Trophoblast cell (in vitro differentiated cells and primary cell): Measurements from ENCODE around the gene SLC17A8.

Experiments
- DNase-seq, 2 donors: peaks; one replicate each; pipeline ENCODE4 v3.0.0-alpha.2; 2016
- H2AFZ ChIP-seq: 2 replicates; pipeline ENCODE4 v1.6.1; 2013; ENCODE audit warnings: low read length, moderate library complexity, mild to moderate bottlenecking; ENCODE audit not compliant: insufficient read depth, poor library complexity
- H2AK5ac ChIP-seq: 2 replicates; pipeline ENCODE4 v1.6.1; 2013; ENCODE audit warnings: mild to moderate bottlenecking, low read length
- H2BK120ac ChIP-seq: 2 replicates; pipeline ENCODE4 v1.6.1; 2013; ENCODE audit warnings: low read length, mild to moderate bottlenecking, moderate library complexity; ENCODE audit not compliant: insufficient read depth, poor library complexity
- H2BK12ac ChIP-seq: 2 replicates; pipeline ENCODE4 v1.6.1; 2013; ENCODE audit warnings: mild to moderate bottlenecking, low read length, moderate library complexity
- H2BK5ac ChIP-seq: 2 replicates; pipeline ENCODE4 v1.6.1; 2013; ENCODE audit warnings: low read length, low read depth, moderate library complexity, mild to moderate bottlenecking; ENCODE audit not compliant: poor library complexity
- H3K14ac ChIP-seq: 2 replicates; pipeline ENCODE4 v1.6.1; 2013; ENCODE audit warnings: mild to moderate bottlenecking, low read length
- H3K18ac ChIP-seq: 2 replicates; pipeline ENCODE4 v1.6.1; 2013; ENCODE audit warnings: mild to moderate bottlenecking, low read length
- H3K23ac ChIP-seq: 2 replicates; pipeline ENCODE4 v1.6.1; 2013; ENCODE audit warnings: low read length
- H3K27ac ChIP-seq: 2 replicates; pipeline ENCODE4 v1.5.1; 2013; ENCODE audit warnings: low read depth, mild to moderate bottlenecking, inconsistent platforms, low read length, moderate library complexity
- H3K27me3 ChIP-seq: 2 replicates; pipeline ENCODE4 v1.6.1; 2013; ENCODE audit warnings: inconsistent platforms, mild to moderate bottlenecking, low read length, moderate library complexity; ENCODE audit not compliant: insufficient read depth
- H3K36me3 ChIP-seq, 2 experiments: 1 replicate in 1 of 2; 2 replicates in 1 of 2; pipeline ENCODE4 v1.6.1; 2013; ENCODE audit warnings: low read length in 2 of 2, mild to moderate bottlenecking in 2 of 2, moderate library complexity in 1 of 2; ENCODE audit not compliant: insufficient read depth in 2 of 2, control insufficient read depth in 1 of 2
- H3K4ac ChIP-seq: 2 replicates; pipeline ENCODE4 v1.6.1; 2013; ENCODE audit warnings: low read depth, mild to moderate bottlenecking, low read length, moderate library complexity
- H3K4me1 ChIP-seq, 2 experiments: 1 replicate in 1 of 2; 2 replicates in 1 of 2; pipeline ENCODE4 v1.6.1; 2013; ENCODE audit warnings: low read length in 2 of 2, mild to moderate bottlenecking in 2 of 2, moderate library complexity in 1 of 2; ENCODE audit not compliant: insufficient read depth in 2 of 2, control insufficient read depth in 1 of 2
- H3K4me2 ChIP-seq: 2 replicates; pipeline ENCODE4 v1.6.1; 2013; ENCODE audit warnings: inconsistent platforms, mild to moderate bottlenecking, low read length, moderate library complexity
- H3K4me3 ChIP-seq: 2 replicates; pipeline ENCODE4 v1.5.1; 2013; ENCODE audit warnings: mild to moderate bottlenecking, low read depth, low read length, inconsistent platforms
- H3K79me1 ChIP-seq: one replicate; pipeline ENCODE4 v1.6.1; 2013; ENCODE audit warnings: low read length
- H3K79me2 ChIP-seq: 2 replicates; pipeline ENCODE4 v1.6.1; 2013; ENCODE audit warnings: low read length, mild to moderate bottlenecking; ENCODE audit not compliant: control insufficient read depth, insufficient read depth, poor library complexity
- H3K9ac ChIP-seq: 2 replicates; pipeline ENCODE4 v1.6.1; 2013; ENCODE audit warnings: mild to moderate bottlenecking, low read length
- H3K9me3 ChIP-seq: 2 replicates; pipeline ENCODE4 v1.6.1; 2013; ENCODE audit warnings: low read depth, mild to moderate bottlenecking, control low read depth, inconsistent platforms, low read length; ENCODE audit not compliant: insufficient read depth
- H4K12ac ChIP-seq: 2 replicates; pipeline ENCODE4 v1.6.1; 2013; ENCODE audit warnings: low read depth, mild to moderate bottlenecking, low read length, moderate library complexity
- H4K8ac ChIP-seq: 2 replicates; pipeline ENCODE4 v1.6.1; 2013; ENCODE audit warnings: low read depth, mild to moderate bottlenecking, low read length, moderate library complexity
- H4K91ac ChIP-seq: one replicate; pipeline ENCODE4 v1.6.1; 2013; ENCODE audit warnings: low read depth, mild to moderate bottlenecking, low read length, moderate library complexity
- WGBS: extraction: QIAGEN DNeasy Blood & Tissue Kit; methylation state at CpG from one replicate; pipeline ENCODE4 v1.1.7; 2013; ENCODE audit warnings: missing lambda C conversion rate; ENCODE audit not compliant: insufficient read length, insufficient coverage; ENCODE audit errors: extremely low coverage; 5-methylcytosine and 5-hydroxymethylcytosine counted together

The SLC17A8 gene

GRCh38 chr12:100383586-100384558, 27.0 kb downstream of the SLC17A8 start:
- no peak overlapping the region for H2BK12ac ChIP-seq
- H2AFZ ChIP-seq: no peak overlapping the region
- no CpG with 5 or more reads among the region's 9 CpGs for WGBS
- H3K9me3 ChIP-seq: no peaks in the 10 kb centered on the region
- H3K79me2 ChIP-seq: no peaks in the 10 kb centered on the region
- H3K9ac ChIP-seq: no peak overlapping the region
- H3K23ac ChIP-seq: no peak overlapping the region
- no peak overlapping the region for H4K12ac ChIP-seq
- H2AK5ac ChIP-seq: no peak overlapping the region
- no peak overlapping the region for H3K18ac ChIP-seq
- H3K4me2 ChIP-seq: no peak overlapping the region
- no peaks in the 10 kb centered on the region for H3K79me1 ChIP-seq
- no peak overlapping the region for H3K14ac ChIP-seq
- DNase-seq: no peak
- H3K4me1 ChIP-seq: no peaks in the 10 kb centered on the region
- H4K8ac ChIP-seq: no peak overlapping the region
- H4K91ac ChIP-seq: no peak overlapping the region
- H3K27me3 ChIP-seq: no peaks in the 10 kb centered on the region
- no peaks in the 10 kb centered on the region for H3K36me3 ChIP-seq
- H3K4me3 ChIP-seq: no peak overlapping the region
- no peak overlapping the region for H3K27ac ChIP-seq
- H2BK5ac ChIP-seq: no peak overlapping the region
- no peak overlapping the region for H2BK120ac ChIP-seq
- H3K4ac ChIP-seq: no peak overlapping the region

- no peak overlapping the region for H3K27ac ChIP-seq
- no peak overlapping the region for H2AK5ac ChIP-seq
Measured at GRCh38 chr12:100384559-100384935, 27.7 kb downstream of the SLC17A8 start.

GRCh38 chr12:100388382-100388781, 31.5 kb downstream of the SLC17A8 start:
- no peak overlapping the region for H3K14ac ChIP-seq
- no peak overlapping the region for H3K4me3 ChIP-seq
- no peak overlapping the region for H2BK5ac ChIP-seq
- no peaks in the 10 kb centered on the region for H3K79me1 ChIP-seq
- no peak overlapping the region for H4K12ac ChIP-seq
- WGBS: no CpG with 5 or more reads among the region's 5 CpGs
- no peak overlapping the region for H3K23ac ChIP-seq
- no peak overlapping the region for H3K27ac ChIP-seq
- DNase-seq: no peak
- no peak overlapping the region for H3K4me2 ChIP-seq
- H3K4me1 ChIP-seq: no peaks in the 10 kb centered on the region
- no peak overlapping the region for H3K18ac ChIP-seq
- H3K36me3 ChIP-seq: no peaks in the 10 kb centered on the region
- no peak overlapping the region for H2AK5ac ChIP-seq
- H4K8ac ChIP-seq: no peak overlapping the region
- H2BK120ac ChIP-seq: no peak overlapping the region
- H3K9me3 ChIP-seq: no peaks in the 10 kb centered on the region
- H3K27me3 ChIP-seq: no peaks in the 10 kb centered on the region
- H2BK12ac ChIP-seq: no peak overlapping the region
- H2AFZ ChIP-seq: no peak overlapping the region
- no peaks in the 10 kb centered on the region for H3K79me2 ChIP-seq
- H3K9ac ChIP-seq: no peak overlapping the region
- H4K91ac ChIP-seq: no peak overlapping the region
- no peak overlapping the region for H3K4ac ChIP-seq

More at GRCh38 chr12:100384559-100384935, 27.7 kb downstream of the SLC17A8 start:
- no CpG with 5 or more reads among the region's 5 CpGs for WGBS
- Histone ChIP-seq H3K14ac (no peak overlapping the region), H3K79me1 (no peaks in the 10 kb centered on the region), H4K91ac (no peak overlapping the region), H2AFZ (no peak overlapping the region), H4K12ac (no peak overlapping the region), H3K4me1 (no peaks in the 10 kb centered on the region), H3K23ac (no peak overlapping the region), H3K9ac (no peak overlapping the region), H3K9me3 (no peaks in the 10 kb centered on the region), H4K8ac (no peak overlapping the region), H3K36me3 (no peaks in the 10 kb centered on the region), H3K4me2 (no peak overlapping the region), H2BK12ac (no peak overlapping the region), H3K18ac (no peak overlapping the region), H3K4me3 (no peak overlapping the region), H2BK5ac (no peak overlapping the region), H3K79me2 (no peaks in the 10 kb centered on the region), H3K27me3 (no peaks in the 10 kb centered on the region), H3K4ac (no peak overlapping the region), H2BK120ac (no peak overlapping the region)
- no peak for DNase-seq

GRCh38 chr12:100391856-100392255, 35.0 kb downstream of the SLC17A8 start:
- no peak overlapping the region for H4K12ac ChIP-seq
- no peak overlapping the region for H3K14ac ChIP-seq
- H2AK5ac ChIP-seq: no peak overlapping the region
- H3K18ac ChIP-seq: no peak overlapping the region
- no peak overlapping the region for H2BK12ac ChIP-seq
- H4K91ac ChIP-seq: no peak overlapping the region
- no peaks in the 10 kb centered on the region for H3K79me1 ChIP-seq
- H2AFZ ChIP-seq: no peak overlapping the region
- H3K27me3 ChIP-seq: no peaks in the 10 kb centered on the region
- no peaks in the 10 kb centered on the region for H3K9me3 ChIP-seq
- H3K4me2 ChIP-seq: no peak overlapping the region
- H3K36me3 ChIP-seq: no peaks in the 10 kb centered on the region
- H3K23ac ChIP-seq: no peak overlapping the region
- DNase-seq: peak in 1 of 2 donors; percentile 37
- H2BK120ac ChIP-seq: no peak overlapping the region
- H3K9ac ChIP-seq: no peak overlapping the region
- H3K27ac ChIP-seq: no peak overlapping the region
- no CpG with 5 or more reads among the region's 2 CpGs for WGBS
- no peaks in the 10 kb centered on the region for H3K79me2 ChIP-seq
- no peak overlapping the region for H2BK5ac ChIP-seq
- no peak overlapping the region for H4K8ac ChIP-seq
- H3K4me3 ChIP-seq: no peak overlapping the region
- H3K4ac ChIP-seq: no peak overlapping the region
- no peaks in the 10 kb centered on the region for H3K4me1 ChIP-seq
